ENCODE measurements around the gene SLC26A1. TPM values are rescaled to one million over a fixed set of nuclear protein-coding genes. Genes with fewer than 3 reads are reported as not detected.

SLC26A1 gene
- total RNA-seq, 1 experiment from 2014 or later: 0.16 TPM

DNA sequence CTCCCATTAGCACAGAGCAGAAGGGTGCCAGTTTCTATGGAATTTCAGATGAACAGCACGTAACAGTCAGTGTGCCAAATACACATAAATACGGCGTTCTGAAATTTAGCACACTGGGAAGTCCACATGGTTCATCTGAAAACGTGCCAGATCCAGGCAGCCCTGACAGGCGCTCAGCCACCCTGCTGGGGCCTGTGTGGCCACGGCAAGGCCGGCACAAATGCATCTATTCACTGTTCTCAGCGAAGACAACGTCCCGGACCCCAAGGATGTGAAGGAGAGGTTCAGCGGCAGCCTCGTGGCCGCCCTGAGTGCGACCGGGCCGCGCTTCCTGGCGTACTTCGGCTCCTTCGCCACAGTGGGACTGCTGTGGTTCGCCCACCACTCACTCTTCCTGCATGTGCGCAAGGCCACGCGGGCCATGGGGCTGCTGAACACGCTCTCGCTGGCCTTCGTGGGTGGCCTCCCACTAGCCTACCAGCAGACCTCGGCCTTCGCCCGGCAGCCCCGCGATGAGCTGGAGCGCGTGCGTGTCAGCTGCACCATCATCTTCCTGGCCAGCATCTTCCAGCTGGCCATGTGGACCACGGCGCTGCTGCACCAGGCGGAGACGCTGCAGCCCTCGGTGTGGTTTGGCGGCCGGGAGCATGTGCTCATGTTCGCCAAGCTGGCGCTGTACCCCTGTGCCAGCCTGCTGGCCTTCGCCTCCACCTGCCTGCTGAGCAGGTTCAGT, 35.5 kb downstream of the SLC26A1 start:
- no peaks in the 10 kb centered on the region for H3K9me3 Mint-ChIP-seq (ENCODE audit: unreplicated experiment)
- H3K4me3 Mint-ChIP-seq (ENCODE audit: unreplicated experiment): no peak overlapping the region
- no TSS peak for BruUV-seq (replicated peaks)
- POLR2A ChIA-PET: no interaction called here
- H3K27me3 Mint-ChIP-seq (ENCODE audit: insufficient read depth, unreplicated experiment): no peaks in the 10 kb centered on the region
- CTCF ChIA-PET: no interaction called here
- H3K4me1 Mint-ChIP-seq (ENCODE audit: insufficient read depth, unreplicated experiment): no peaks in the 10 kb centered on the region
- TF ChIP-seq, protein P1, sequence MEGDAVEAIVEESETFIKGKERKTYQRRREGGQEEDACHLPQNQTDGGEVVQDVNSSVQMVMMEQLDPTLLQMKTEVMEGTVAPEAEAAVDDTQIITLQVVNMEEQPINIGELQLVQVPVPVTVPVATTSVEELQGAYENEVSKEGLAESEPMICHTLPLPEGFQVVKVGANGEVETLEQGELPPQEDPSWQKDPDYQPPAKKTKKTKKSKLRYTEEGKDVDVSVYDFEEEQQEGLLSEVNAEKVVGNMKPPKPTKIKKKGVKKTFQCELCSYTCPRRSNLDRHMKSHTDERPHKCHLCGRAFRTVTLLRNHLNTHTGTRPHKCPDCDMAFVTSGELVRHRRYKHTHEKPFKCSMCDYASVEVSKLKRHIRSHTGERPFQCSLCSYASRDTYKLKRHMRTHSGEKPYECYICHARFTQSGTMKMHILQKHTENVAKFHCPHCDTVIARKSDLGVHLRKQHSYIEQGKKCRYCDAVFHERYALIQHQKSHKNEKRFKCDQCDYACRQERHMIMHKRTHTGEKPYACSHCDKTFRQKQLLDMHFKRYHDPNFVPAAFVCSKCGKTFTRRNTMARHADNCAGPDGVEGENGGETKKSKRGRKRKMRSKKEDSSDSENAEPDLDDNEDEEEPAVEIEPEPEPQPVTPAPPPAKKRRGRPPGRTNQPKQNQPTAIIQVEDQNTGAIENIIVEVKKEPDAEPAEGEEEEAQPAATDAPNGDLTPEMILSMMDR (IDR thresholded peaks at IDR 0.05; ENCODE audit: unreplicated experiment): no peak
- H3K36me3 Mint-ChIP-seq (ENCODE audit: insufficient read depth, unreplicated experiment): peaks cover 20% of the 10 kb centered on the region
- intact Hi-C loops (cut with micrococcal nuclease): no loop called here
- DNase-seq (ENCODE audit: unreplicated experiment): no peak
- H3K27ac Mint-ChIP-seq (ENCODE audit: low read depth, unreplicated experiment): no peak overlapping the region

DNA sequence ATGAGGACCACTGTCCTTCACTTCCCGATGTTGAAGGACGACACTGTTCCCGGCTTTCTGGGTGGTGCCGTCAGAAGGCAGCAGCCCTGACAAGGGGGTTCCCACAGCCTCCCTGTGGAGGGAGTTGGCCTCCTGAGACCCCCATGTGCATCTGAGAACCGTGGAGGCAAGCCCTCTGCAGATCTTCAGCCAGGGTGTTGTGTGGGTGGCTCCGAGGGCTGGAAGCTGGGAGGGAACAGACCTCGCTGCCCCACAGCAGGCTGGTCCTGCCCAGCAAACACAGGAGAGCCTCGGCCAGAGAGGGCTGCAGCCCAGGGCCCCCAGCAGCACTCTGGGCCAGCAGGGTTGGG, 36.0 kb downstream of the SLC26A1 start:
- no peaks in the 10 kb centered on the region for H3K27me3 Mint-ChIP-seq (ENCODE audit: insufficient read depth, unreplicated experiment)
- no TSS peak for BruUV-seq (replicated peaks)
- no peak overlapping the region for H3K4me3 Mint-ChIP-seq (ENCODE audit: unreplicated experiment)
- no peak overlapping the region for H3K27ac Mint-ChIP-seq (ENCODE audit: low read depth, unreplicated experiment)
- H3K4me1 Mint-ChIP-seq (ENCODE audit: insufficient read depth, unreplicated experiment): no peaks in the 10 kb centered on the region
- intact Hi-C loops (cut with micrococcal nuclease): no loop called here
- H3K36me3 Mint-ChIP-seq (ENCODE audit: insufficient read depth, unreplicated experiment): peaks cover 17% of the 10 kb centered on the region
- TF ChIP-seq, protein P1 (IDR thresholded peaks at IDR 0.05; ENCODE audit: unreplicated experiment): no peak
- DNase-seq (ENCODE audit: unreplicated experiment): no peak
- no peaks in the 10 kb centered on the region for H3K9me3 Mint-ChIP-seq (ENCODE audit: unreplicated experiment)
- ChIA-PET POLR2A (no interaction called here), CTCF (no interaction called here)

DNA sequence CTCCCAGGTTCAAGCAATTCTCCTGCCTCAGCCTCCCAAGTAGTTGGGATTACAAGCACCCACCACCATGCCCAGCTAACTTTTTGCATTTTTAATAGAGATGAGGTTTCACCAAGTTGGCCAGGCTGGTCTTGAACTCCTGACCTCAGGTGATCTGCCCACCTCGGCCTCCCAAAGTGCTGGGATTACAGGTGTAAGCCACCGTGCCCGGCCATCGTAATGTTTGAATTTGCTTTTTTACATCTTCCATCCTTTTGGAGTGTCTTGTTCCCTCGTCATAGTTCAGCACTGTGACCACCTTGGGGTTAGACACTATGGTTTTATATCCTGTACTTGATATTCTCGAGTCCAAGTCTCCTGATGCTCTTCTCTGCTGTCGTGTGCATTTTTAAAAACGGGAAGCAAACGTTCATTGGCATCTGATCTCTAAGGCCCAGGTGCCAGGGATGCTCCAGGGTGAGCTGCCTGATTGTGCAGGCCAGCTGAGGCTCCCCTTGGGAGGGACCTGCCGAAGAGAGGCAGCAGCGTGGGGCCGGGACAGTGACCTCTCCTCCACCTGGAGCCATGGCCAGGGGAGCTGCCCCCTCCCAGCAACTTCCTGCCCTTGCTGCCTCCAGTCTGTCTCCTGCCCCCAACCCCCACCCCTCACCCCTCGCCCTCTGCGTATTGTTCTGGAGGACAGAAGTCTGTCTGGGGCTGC, 36.5 kb downstream of the SLC26A1 start:
- Mint-ChIP-seq H3K9me3 (ENCODE audit: unreplicated experiment) (no peaks in the 10 kb centered on the region), H3K27ac (ENCODE audit: low read depth, unreplicated experiment) (no peak overlapping the region), H3K27me3 (ENCODE audit: insufficient read depth, unreplicated experiment) (no peaks in the 10 kb centered on the region), H3K4me1 (ENCODE audit: insufficient read depth, unreplicated experiment) (no peaks in the 10 kb centered on the region), H3K36me3 (ENCODE audit: insufficient read depth, unreplicated experiment) (peaks cover 15% of the 10 kb centered on the region), H3K4me3 (ENCODE audit: unreplicated experiment) (no peak overlapping the region)
- CTCF ChIA-PET: no interaction called here
- POLR2A ChIA-PET: no interaction called here
- no peak for DNase-seq (ENCODE audit: unreplicated experiment)
- TF ChIP-seq, protein P1 (IDR thresholded peaks at IDR 0.05; ENCODE audit: unreplicated experiment): no peak
- BruUV-seq (replicated peaks): no TSS peak
- intact Hi-C loops (cut with micrococcal nuclease): no loop called here

DNA sequence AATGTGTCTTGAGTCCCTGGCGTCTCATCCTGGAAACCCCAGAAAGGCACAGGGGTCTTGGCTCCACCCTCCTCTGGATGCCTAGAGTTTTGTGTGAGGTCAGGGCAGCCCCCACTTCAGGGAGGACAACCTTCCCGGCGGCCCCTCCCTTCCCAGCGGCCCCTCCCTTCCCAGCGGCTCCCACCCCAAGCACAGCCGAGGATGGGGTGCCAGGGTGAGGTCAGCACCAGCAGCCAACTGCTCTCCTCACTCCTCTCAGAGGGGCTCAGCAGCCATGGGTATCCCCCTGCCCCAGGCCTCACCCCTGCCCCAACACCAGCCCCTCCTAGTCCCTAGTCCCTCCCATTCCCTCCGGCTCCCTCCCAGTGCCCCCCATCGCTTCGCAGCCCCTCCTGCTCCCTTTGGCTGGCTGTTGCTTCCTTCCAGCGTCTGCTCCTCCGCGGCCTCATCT, 37.2 kb downstream of the SLC26A1 start:
- no peak overlapping the region for H3K4me3 Mint-ChIP-seq (ENCODE audit: unreplicated experiment)
- intact Hi-C loops (cut with micrococcal nuclease): no loop called here
- no peaks in the 10 kb centered on the region for H3K9me3 Mint-ChIP-seq (ENCODE audit: unreplicated experiment)
- H3K27ac Mint-ChIP-seq (ENCODE audit: low read depth, unreplicated experiment): no peak overlapping the region
- POLR2A ChIA-PET: interaction anchor here (0.7 kb wide), 1 partner anchor 9 kb away, joined by 3 read pairs; no protein-coding TSS in a partner anchor
- TF ChIP-seq, protein P1 (IDR thresholded peaks at IDR 0.05; ENCODE audit: unreplicated experiment): no peak
- no TSS peak for BruUV-seq (replicated peaks)
- no peaks in the 10 kb centered on the region for H3K4me1 Mint-ChIP-seq (ENCODE audit: insufficient read depth, unreplicated experiment)
- CTCF ChIA-PET: interaction anchor here (0.6 kb wide), 1 partner anchor 84 kb away, joined by 3 read pairs; no protein-coding TSS in a partner anchor
- peaks cover 15% of the 10 kb centered on the region for H3K36me3 Mint-ChIP-seq (ENCODE audit: insufficient read depth, unreplicated experiment)
- no peak for DNase-seq (ENCODE audit: unreplicated experiment)
- no peaks in the 10 kb centered on the region for H3K27me3 Mint-ChIP-seq (ENCODE audit: insufficient read depth, unreplicated experiment)
